Fibroblast of villous mesenchyme (primary cell): ENCODE results near the gene PFDN5. TPM values are rescaled to one million over a fixed set of nuclear protein-coding genes. Genes with fewer than 3 reads are reported as not detected.

ENCODE experiments used
- DNase-seq: peaks from one replicate; pipeline ENCODE4 v3.0.0-alpha.2; 2010; ENCODE audit warnings: low read depth
- H3K4me3 ChIP-seq: 2 replicates; pipeline ENCODE4 v1.5.1; 2011; ENCODE audit warnings: low read depth, mild to moderate bottlenecking, low read length
- total RNA-seq: library from RNA; depleted of rRNA; stranded (reverse); fragments of >200 nt; gene quantifications from 2 replicates; pipeline ENCODE4 v1.2.3, GENCODE V29; 2012
- TF ChIP-seq, protein P1 (sequence below): IDR thresholded peaks from 2 replicates; pipeline ENCODE4 v1.5.1; 2012; ENCODE audit warnings: low read depth, mild to moderate bottlenecking, low read length; ENCODE audit not compliant: insufficient read depth

PFDN5 gene
- total RNA-seq, 1 donor: 382 TPM

- TF ChIP-seq, protein P1, sequence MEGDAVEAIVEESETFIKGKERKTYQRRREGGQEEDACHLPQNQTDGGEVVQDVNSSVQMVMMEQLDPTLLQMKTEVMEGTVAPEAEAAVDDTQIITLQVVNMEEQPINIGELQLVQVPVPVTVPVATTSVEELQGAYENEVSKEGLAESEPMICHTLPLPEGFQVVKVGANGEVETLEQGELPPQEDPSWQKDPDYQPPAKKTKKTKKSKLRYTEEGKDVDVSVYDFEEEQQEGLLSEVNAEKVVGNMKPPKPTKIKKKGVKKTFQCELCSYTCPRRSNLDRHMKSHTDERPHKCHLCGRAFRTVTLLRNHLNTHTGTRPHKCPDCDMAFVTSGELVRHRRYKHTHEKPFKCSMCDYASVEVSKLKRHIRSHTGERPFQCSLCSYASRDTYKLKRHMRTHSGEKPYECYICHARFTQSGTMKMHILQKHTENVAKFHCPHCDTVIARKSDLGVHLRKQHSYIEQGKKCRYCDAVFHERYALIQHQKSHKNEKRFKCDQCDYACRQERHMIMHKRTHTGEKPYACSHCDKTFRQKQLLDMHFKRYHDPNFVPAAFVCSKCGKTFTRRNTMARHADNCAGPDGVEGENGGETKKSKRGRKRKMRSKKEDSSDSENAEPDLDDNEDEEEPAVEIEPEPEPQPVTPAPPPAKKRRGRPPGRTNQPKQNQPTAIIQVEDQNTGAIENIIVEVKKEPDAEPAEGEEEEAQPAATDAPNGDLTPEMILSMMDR: peak; percentile 76
- H3K4me3 ChIP-seq: peak overlapping the region; percentile 76
- peak; percentile 79 for DNase-seq
Measured at GRCh38 chr12:53344824-53345485, 49.6 kb downstream of the PFDN5 start.

- TF ChIP-seq, protein P1: no peak
- H3K4me3 ChIP-seq: peak overlapping the region; percentile 76
- peak; percentile 49 for DNase-seq
Measured at GRCh38 chr12:53345486-53346188, 50.3 kb downstream of the PFDN5 start.

DNA sequence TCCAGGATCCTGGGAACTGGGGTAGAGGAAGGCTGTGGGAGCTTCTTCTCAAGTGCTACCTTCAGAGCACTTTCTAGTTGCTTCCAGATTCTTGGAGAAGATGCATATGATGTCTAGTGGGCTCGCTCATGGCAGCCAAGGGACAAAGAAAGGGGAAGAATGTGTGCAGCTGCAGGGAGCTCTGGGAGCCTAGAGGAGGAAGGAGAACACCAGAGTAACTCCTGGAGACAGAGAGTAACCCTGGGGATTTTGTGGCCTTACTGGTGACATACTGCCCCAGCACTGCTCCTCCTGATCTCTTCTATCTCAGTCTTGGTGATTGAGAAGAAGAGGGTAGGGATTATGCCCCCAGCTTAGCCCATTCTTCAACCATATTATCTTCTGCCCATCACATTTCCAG, 51.1 kb downstream of the PFDN5 start:
- TF ChIP-seq, protein P1: no peak
- DNase-seq: no peak
- no peak overlapping the region for H3K4me3 ChIP-seq

GRCh38 chr12:53347905-53348304, 52.6 kb downstream of the PFDN5 start:
- TF ChIP-seq, protein P1: no peak
- no peak overlapping the region for H3K4me3 ChIP-seq
- DNase-seq: no peak

Other genes starting within 250 kb of the PFDN5 start
- gene TNS2, start 245.5 kb upstream of the PFDN5 start, total RNA-seq: 36.7 and 46.1 TPM in 2 replicates
- 17.4 and 19.4 TPM in 2 replicates for gene SPRYD3, start 216.2 kb upstream of the PFDN5 start, total RNA-seq
- gene IGFBP6, start 197.9 kb upstream of the PFDN5 start, total RNA-seq: 277 and 396 TPM in 2 replicates
- gene SOAT2, start 192.1 kb upstream of the PFDN5 start, total RNA-seq: not detected in 2 replicates
- 10.6 and 10.8 TPM in 2 replicates for gene ZNF740, start 114.8 kb upstream of the PFDN5 start, total RNA-seq
- 5.5 and 7.8 TPM in 2 replicates for gene CSAD, start 114.6 kb upstream of the PFDN5 start, total RNA-seq
- gene ITGB7, start 88.3 kb upstream of the PFDN5 start, total RNA-seq: under 0.01 TPM in 1 of 2 replicates, not detected in the other
- 28.0 and 29.4 TPM in 2 replicates for gene RARG, start 63.3 kb upstream of the PFDN5 start, total RNA-seq
- 4.8 and 6.5 TPM in 2 replicates for gene ESPL1, start 27.2 kb upstream of the PFDN5 start, total RNA-seq
- gene MYG1, start 4.2 kb downstream of the PFDN5 start, total RNA-seq: 30.2 and 39.6 TPM in 2 replicates
- gene AAAS, start 26.1 kb downstream of the PFDN5 start, total RNA-seq: 42.8 and 43.6 TPM in 2 replicates
- not detected in 2 replicates for gene SP7, start 40.8 kb downstream of the PFDN5 start, total RNA-seq
- 31.2 and 45.3 TPM in 2 replicates for gene SP1, start 84.6 kb downstream of the PFDN5 start, total RNA-seq
- gene AMHR2, start 128.3 kb downstream of the PFDN5 start, total RNA-seq: not detected in 2 replicates
- 60.0 and 64.4 TPM in 2 replicates for gene PRR13, start 146.2 kb downstream of the PFDN5 start, total RNA-seq
- 193 and 237 TPM in 2 replicates for gene PCBP2, start 156.6 kb downstream of the PFDN5 start, total RNA-seq
- 35.8 and 41.0 TPM in 2 replicates for gene MAP3K12, start 203.9 kb downstream of the PFDN5 start, total RNA-seq
- gene TARBP2, start 205.7 kb downstream of the PFDN5 start, total RNA-seq: 47.4 and 54.8 TPM in 2 replicates
- not detected in 2 replicates for gene NPFF, start 211.9 kb downstream of the PFDN5 start, total RNA-seq